GM21786 (cell line): ENCODE data around the gene DNAH17.

Source experiments
- ATAC-seq: cut with Tn5 transposase; IDR thresholded peaks from one replicate; pipeline ENCODE4 v1.9.1; 2021; ENCODE audit not compliant: unreplicated experiment

DNAH17 gene

GRCh38 chr17:78399693-78400144, 177.5 kb downstream of the DNAH17 start:
- ATAC-seq = no peak

GRCh38 chr17:78399028-78399692, 178.0 kb downstream of the DNAH17 start:
- ATAC-seq = no peak

- no peak for ATAC-seq
Measured at GRCh38 chr17:78398390-78398789, 178.8 kb downstream of the DNAH17 start.

- ATAC-seq = no peak
Measured at GRCh38 chr17:78397681-78398101, 179.5 kb downstream of the DNAH17 start.

DNA sequence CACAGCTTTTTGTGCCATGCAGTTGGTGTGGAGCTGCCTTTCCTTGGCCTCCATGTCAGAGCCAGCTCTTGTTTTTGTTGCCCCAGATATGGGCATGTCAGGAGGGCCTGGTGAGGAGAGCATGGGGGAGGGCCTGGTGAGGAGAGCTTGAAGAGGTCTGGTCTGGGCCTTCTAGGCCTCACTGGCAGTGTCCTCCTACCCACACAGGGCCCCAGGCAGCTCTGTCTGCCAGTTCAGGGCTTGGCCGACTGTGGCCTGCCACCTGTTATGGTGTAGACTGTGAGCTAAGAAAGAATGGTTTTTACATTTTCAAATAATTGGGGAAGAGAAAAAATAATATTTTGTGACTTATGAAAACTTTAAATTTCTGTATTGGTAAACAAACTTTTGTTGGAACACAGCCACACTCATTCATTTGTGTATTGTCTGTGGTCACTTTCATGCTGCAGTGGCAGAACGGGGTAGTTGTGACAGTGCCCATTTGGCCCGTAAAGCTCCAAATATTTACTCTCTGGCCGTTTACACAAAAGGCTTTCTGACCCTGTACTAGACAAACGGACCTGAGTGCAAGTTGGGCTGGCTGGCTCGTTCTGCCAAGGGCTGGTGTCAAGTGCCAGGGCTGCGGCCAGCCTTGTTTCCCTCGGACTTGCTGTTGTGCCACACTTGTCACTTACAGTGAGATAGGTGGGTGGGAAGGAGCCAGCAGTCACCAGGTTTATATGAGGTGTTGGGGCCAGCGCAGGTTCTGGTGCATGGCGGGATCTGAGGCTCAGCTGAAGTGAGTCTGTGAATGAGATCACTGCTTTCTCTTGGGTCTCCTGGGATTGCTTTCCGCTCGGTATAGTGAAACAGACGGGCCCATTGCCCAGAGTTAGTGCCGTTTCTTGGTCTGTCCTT, 180.5 kb downstream of the DNAH17 start:
- no peak for ATAC-seq

GRCh38 chr17:78395155-78395554, 182.0 kb downstream of the DNAH17 start:
- no peak for ATAC-seq

DNA sequence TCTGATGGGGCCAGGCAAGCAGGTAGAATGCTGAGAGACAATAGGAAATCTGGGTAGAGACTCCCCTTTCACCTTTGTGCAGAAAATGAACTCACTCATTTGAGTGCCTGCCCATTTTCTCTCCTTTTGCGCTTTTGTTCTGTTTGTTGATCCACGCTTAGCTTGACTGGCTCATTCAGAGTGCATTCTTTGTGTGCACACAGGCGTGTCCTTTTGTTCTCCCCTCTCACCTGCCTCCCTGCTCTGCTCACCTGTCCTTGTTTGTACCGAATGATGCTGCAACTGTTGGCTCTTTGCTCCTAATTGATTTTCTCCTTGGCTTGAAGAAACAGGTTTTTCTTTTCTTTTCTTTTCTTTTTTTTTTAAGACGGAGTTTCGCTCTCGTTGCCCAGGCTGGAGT, 183.0 kb downstream of the DNAH17 start:
- ATAC-seq = no peak

- no peak for ATAC-seq
Measured at GRCh38 chr17:78393575-78393974, 183.6 kb downstream of the DNAH17 start.

DNA sequence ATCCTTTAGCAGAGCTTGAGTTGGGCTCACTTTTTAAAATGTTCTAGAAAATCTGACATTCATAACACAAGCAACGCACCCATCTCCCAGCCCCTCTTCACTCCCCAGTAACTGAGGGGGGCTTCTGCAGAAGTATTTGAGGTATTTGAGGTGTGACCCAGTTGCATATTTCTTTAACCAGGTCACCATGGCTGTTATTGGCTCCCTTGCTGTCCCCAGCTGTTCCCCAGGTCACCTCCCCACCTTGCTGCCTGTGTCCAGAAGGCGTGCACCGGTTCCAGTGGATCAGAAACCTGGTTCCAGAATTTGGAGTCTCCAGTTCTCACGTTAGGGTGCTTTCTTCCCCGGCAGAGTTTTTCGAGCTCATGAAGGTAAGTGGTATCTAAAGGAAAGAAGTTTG, 184.9 kb downstream of the DNAH17 start:
- ATAC-seq = no peak

- ATAC-seq = no peak
Measured at GRCh38 chr17:78391843-78392242, 185.4 kb downstream of the DNAH17 start.

DNA sequence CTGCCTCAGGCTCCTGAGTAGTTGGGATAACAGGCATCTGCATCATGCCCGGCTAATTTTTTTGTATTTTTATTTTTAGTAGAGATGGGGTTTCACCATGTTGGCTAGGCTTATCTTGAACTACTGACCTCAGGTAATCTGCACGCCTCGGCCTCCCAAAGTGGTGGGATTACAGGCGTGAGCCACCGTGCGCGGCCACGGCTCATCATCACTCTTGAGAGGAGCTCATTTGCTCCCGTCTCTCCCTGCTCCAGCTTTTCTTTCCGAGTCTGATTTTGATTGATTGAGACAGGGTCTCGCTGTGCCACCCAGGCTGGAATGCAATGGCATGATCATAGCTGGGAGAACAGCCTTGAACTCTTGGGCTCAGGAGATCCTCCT, 186.2 kb downstream of the DNAH17 start:
- no peak for ATAC-seq

DNA sequence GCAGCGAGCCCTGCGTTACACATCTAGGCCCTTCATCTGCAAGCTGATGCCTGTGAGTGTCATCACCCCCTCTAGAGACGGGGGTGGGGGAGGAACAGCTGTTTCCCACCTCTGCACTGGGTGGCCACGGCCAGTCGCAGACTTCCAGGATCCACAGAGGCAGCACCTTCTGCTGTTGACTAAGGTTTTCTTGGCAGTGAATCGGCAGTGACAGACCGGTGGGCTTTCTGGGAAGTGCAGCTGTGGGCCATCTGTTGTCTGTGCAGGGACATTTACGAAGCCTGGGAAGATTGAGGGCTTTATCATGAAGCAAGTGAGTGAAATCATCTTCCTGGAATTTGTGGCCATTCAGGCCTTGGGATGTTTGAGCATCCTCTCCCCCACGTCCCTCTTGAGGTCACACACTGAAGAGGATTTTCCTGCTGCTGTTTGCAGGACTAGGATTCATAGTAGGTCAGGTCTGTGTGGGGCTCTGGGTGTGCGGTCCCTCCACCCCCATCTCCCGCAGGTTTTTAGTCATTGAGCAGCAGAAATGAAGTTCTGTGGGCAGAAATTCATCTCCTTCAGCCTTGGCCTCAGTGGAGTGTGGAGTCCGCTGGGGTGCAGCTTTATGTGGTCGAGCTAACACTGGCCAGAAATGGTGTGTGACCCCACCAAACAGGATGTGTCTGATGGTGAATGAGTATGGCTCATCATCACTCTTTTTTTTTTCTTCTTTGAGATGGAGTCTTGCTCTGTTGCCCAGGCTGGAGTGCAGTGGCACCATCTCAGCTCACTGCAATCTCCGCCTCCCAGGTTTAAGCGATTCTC, 186.8 kb downstream of the DNAH17 start:
- no peak for ATAC-seq

GRCh38 chr17:78387977-78388941, 188.9 kb downstream of the DNAH17 start:
- ATAC-seq = no peak

GRCh38 chr17:78384479-78385175, 192.6 kb downstream of the DNAH17 start:
- no peak for ATAC-seq

GRCh38 chr17:78383725-78384471, 193.3 kb downstream of the DNAH17 start:
- ATAC-seq = no peak

GRCh38 chr17:78381601-78382232, 195.5 kb downstream of the DNAH17 start:
- ATAC-seq = no peak

GRCh38 chr17:78380370-78380769, 196.8 kb downstream of the DNAH17 start:
- no peak for ATAC-seq

DNA sequence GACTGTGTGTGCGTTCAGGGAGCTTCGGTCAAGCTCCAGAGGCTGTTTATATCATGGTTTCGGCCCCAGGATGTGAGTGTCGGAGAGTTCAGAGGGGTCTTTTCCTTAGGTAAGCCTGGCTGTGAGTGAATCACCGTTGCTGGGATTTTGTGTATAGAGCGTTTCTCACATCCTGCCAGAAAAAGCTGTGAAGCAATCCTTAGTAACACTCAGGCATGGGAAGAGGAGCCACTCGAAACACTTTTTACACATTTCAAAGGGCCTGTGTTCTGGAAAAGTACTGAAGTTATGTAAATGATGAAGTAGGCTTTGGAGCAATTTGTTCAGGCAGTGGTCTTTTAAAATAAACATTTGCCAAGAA, 198.1 kb downstream of the DNAH17 start:
- ATAC-seq = no peak
